SU-DHL-6 (cell line): ENCODE data around the gene CALN1.

Source experiments
- H2AFZ ChIP-seq: fragments of 200-600 bp; sonication (generic); 2 replicates; pipeline ENCODE4 v1.6.1; 2014; ENCODE audit warnings: low read depth, mild to moderate bottlenecking, moderate library complexity, mixed read lengths, antibody characterized with exemption, low read length; ENCODE audit not compliant: severe bottlenecking
- H3F3A ChIP-seq: fragments of 200-600 bp; shearing (Covaris generic); 2 replicates; pipeline ENCODE4 v1.6.0; 2016; ENCODE audit warnings: antibody characterized with exemption, mild to moderate bottlenecking; ENCODE audit not compliant: insufficient read depth
- H3K27ac ChIP-seq: fragments of 200-600 bp; sonication (generic); 2 replicates; pipeline ENCODE4 v1.5.1; 2016; ENCODE audit warnings: low read depth, mild to moderate bottlenecking, low read length, moderate library complexity, mixed read lengths
- H3K27me3 ChIP-seq: fragments of 200-600 bp; sonication (generic), shearing (Covaris generic); 2 replicates; pipeline ENCODE4 v1.6.0; 2014; ENCODE audit warnings: mild to moderate bottlenecking, low read length
- H3K36me3 ChIP-seq: fragments of 200-600 bp; sonication (generic); 2 replicates; pipeline ENCODE4 v1.6.1; 2014; ENCODE audit warnings: mild to moderate bottlenecking, low read length, mixed read lengths
- H3K4me2 ChIP-seq: fragments of 300-600, 200-600 bp; shearing (Covaris generic), sonication (generic); 2 replicates; pipeline ENCODE4 v1.6.0; 2014; ENCODE audit warnings: low read length, low read depth, mild to moderate bottlenecking; ENCODE audit not compliant: poor library complexity, severe bottlenecking
- H3K4me3 ChIP-seq: fragments of 200-600 bp; sonication (generic); 2 replicates; pipeline ENCODE4 v1.5.1; 2014; ENCODE audit warnings: antibody characterized with exemption, low read length, mild to moderate bottlenecking, mixed read lengths; ENCODE audit not compliant: insufficient read depth, poor library complexity, severe bottlenecking
- H3K79me2 ChIP-seq: fragments of 200-600 bp; sonication (generic); 2 replicates; pipeline ENCODE4 v1.6.1; 2014; ENCODE audit warnings: mild to moderate bottlenecking, low read length, moderate library complexity; ENCODE audit not compliant: insufficient read depth
- H3K9ac ChIP-seq: fragments of 200-600 bp; sonication (generic); 2 replicates; pipeline ENCODE4 v1.7.0; 2014; ENCODE audit warnings: mild to moderate bottlenecking, low read length
- H3K9me2 ChIP-seq: fragments of 200-600 bp; sonication (generic); replicated peaks from 2 replicates; pipeline ENCODE4 v1.6.1; 2014; ENCODE audit warnings: low read length; ENCODE audit not compliant: insufficient read depth
- H3K9me3 ChIP-seq: fragments of 200-600 bp; sonication (generic); 2 replicates; pipeline ENCODE4 v1.6.1; 2014; ENCODE audit warnings: low read length, mixed read lengths; ENCODE audit not compliant: insufficient read depth
- H4K20me1 ChIP-seq: fragments of 200-600 bp; sonication (generic); 2 replicates; pipeline ENCODE4 v1.6.1; 2014; ENCODE audit warnings: low read depth, mild to moderate bottlenecking, antibody characterized with exemption, low read length, moderate library complexity, mixed read lengths
- CTCF ChIP-seq: fragments of 200-600 bp; sonication (generic); IDR thresholded peaks from one replicate; pipeline ENCODE4 v1.5.1; 2017; ENCODE audit warnings: antibody characterized with exemption, mild to moderate bottlenecking, low read length, moderate library complexity; ENCODE audit not compliant: insufficient read depth, poor library complexity, severe bottlenecking
- EZH2phosphoT487 ChIP-seq: fragments of 200-600 bp; sonication (generic), shearing (Covaris generic); conservative IDR thresholded peaks from 2 replicates; pipeline ENCODE4 v1.6.1; 2018; ENCODE audit warnings: mild to moderate bottlenecking, antibody characterized with exemption, low read length, moderate library complexity, mixed read lengths

The CALN1 gene

GRCh38 chr7:72153132-72153512 is 259.0 kb downstream of the CALN1 start:
- Histone ChIP-seq H3K9me2 (no peaks in the 10 kb centered on the region), H3K4me3 (no peak overlapping the region), H2AFZ (no peak overlapping the region), H3K9me3 (no peaks in the 10 kb centered on the region), H3K36me3 (no peaks in the 10 kb centered on the region), H3F3A (no peaks in the 10 kb centered on the region), H3K9ac (no peak overlapping the region), H3K27me3 (no peaks in the 10 kb centered on the region), H3K4me2 (no peak overlapping the region), H3K27ac (no peak overlapping the region), H4K20me1 (no peaks in the 10 kb centered on the region), H3K79me2 (no peaks in the 10 kb centered on the region)
- TF ChIP-seq EZH2phosphoT487 (no peak), CTCF (no peak)

- H3K9ac ChIP-seq = no peak overlapping the region
- no peak for TF ChIP-seq EZH2phosphoT487
- TF ChIP-seq CTCF = no peak
- no peak overlapping the region for H3K27ac ChIP-seq
- H2AFZ ChIP-seq = no peak overlapping the region
- H3K9me3 ChIP-seq = no peaks in the 10 kb centered on the region
- no peaks in the 10 kb centered on the region for H4K20me1 ChIP-seq
- H3F3A ChIP-seq = no peaks in the 10 kb centered on the region
- H3K27me3 ChIP-seq = no peaks in the 10 kb centered on the region
- no peaks in the 10 kb centered on the region for H3K9me2 ChIP-seq
- H3K36me3 ChIP-seq = no peaks in the 10 kb centered on the region
- no peak overlapping the region for H3K4me3 ChIP-seq
- H3K4me2 ChIP-seq = no peak overlapping the region
- no peaks in the 10 kb centered on the region for H3K79me2 ChIP-seq
Observed at GRCh38 chr7:72152161-72153131, 259.7 kb downstream of the CALN1 start.

DNA sequence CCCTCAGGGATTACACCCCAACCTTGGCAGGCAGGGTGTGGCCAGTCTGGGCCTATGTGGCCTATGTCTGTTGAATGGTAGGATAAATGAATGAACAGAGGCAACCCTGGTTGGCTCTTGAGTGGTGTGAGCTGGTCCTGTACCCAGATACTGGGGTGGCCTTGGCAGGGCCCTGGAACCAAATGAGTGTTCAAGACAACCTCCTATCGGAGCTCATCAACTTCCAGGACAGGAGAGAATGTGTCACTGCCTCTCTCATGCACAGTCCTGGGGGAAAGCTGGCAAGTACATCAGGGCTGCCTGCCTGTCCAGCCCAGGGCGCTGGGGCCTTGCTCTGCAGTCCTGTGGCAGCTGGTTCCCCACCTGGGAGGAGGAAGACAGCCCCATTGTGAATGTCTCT is 271.6 kb downstream of the CALN1 start:
- Histone ChIP-seq H3K36me3 (no peaks in the 10 kb centered on the region), H3K79me2 (no peaks in the 10 kb centered on the region), H3K9me2 (no peaks in the 10 kb centered on the region; the same call in 1 of the 2 replicates), H3K4me2 (no peak overlapping the region), H3K27ac (no peak overlapping the region), H3K9me3 (no peaks in the 10 kb centered on the region), H3F3A (no peaks in the 10 kb centered on the region), H4K20me1 (no peaks in the 10 kb centered on the region; the same call in 1 of the 2 replicates), H3K9ac (no peak overlapping the region), H2AFZ (no peak overlapping the region), H3K27me3 (0 out of 2 replicates have a peak, but pooled peaks cover 3% of the 10 kb centered on the region), H3K4me3 (no peak overlapping the region)
- no peak for TF ChIP-seq CTCF
- no peak for TF ChIP-seq EZH2phosphoT487
